MM.1S (cell line): ENCODE data around the gene TGM6.

Experiments used
- DNase-seq: peaks from one replicate; pipeline ENCODE4 v3.0.0-alpha.2; 2015
- H2AFZ ChIP-seq: fragments of 300-600 bp; sonication (generic); 2 replicates; pipeline ENCODE4 v1.6.0; 2016; ENCODE audit warnings: antibody characterized with exemption, low read length
- H3F3A ChIP-seq: fragments of 300-600 bp; sonication (generic); 2 replicates; pipeline ENCODE4 v1.6.1; 2016; ENCODE audit warnings: mild to moderate bottlenecking, antibody characterized with exemption, low read length, moderate library complexity, mixed read lengths; ENCODE audit not compliant: insufficient read depth
- H3K27ac ChIP-seq: fragments of 300-600 bp; sonication (generic); 2 replicates; pipeline ENCODE4 v1.5.1; 2016; ENCODE audit warnings: mild to moderate bottlenecking, low read length
- H3K27me3 ChIP-seq: fragments of 300-600 bp; sonication (generic); replicated peaks from 2 replicates; pipeline ENCODE4 v1.6.0; 2016; ENCODE audit warnings: low read length; ENCODE audit not compliant: insufficient read depth
- H3K36me3 ChIP-seq: fragments of 300-600 bp; sonication (generic); replicated peaks from 2 replicates; pipeline ENCODE4 v1.6.1; 2016; ENCODE audit warnings: mild to moderate bottlenecking, low read length, mixed read lengths; ENCODE audit not compliant: insufficient read depth
- H3K4me1 ChIP-seq: fragments of 300-600 bp; sonication (generic); 2 replicates; pipeline ENCODE4 v1.6.1; 2016; ENCODE audit warnings: low read length, mixed read lengths
- H3K4me2 ChIP-seq: fragments of 300-600 bp; sonication (generic); 2 replicates; pipeline ENCODE4 v1.6.0; 2016; ENCODE audit warnings: low read depth, low read length
- H3K4me3 ChIP-seq: fragments of 300-600 bp; sonication (generic); 2 replicates; pipeline ENCODE4 v1.5.1; 2016; ENCODE audit warnings: low read length, mixed read lengths
- H3K79me2 ChIP-seq: fragments of 300-600 bp; sonication (generic); 2 replicates; pipeline ENCODE4 v1.6.1; 2016; ENCODE audit warnings: mixed run types, low read length, mixed read lengths
- H3K9ac ChIP-seq: fragments of 300-600 bp; sonication (generic); 2 replicates; pipeline ENCODE4 v1.6.1; 2016; ENCODE audit warnings: low read length, mixed read lengths
- H3K9me2 ChIP-seq: fragments of 300-600 bp; sonication (generic); replicated peaks from 2 replicates; pipeline ENCODE4 v1.6.1; 2016; ENCODE audit warnings: mild to moderate bottlenecking, low read length, mixed read lengths; ENCODE audit not compliant: insufficient read depth
- H3K9me3 ChIP-seq: fragments of 300-600 bp; sonication (generic); replicated peaks from 2 replicates; pipeline ENCODE4 v1.6.1; 2016; ENCODE audit warnings: mild to moderate bottlenecking, low read length, mixed read lengths; ENCODE audit not compliant: insufficient read depth
- H4K20me1 ChIP-seq: fragments of 300-600 bp; sonication (generic); 2 replicates; pipeline ENCODE4 v1.6.1; 2016; ENCODE audit warnings: mild to moderate bottlenecking, low read length, moderate library complexity, mixed read lengths; ENCODE audit not compliant: insufficient read depth
- CTCF ChIP-seq: fragments of 300-600 bp; sonication (generic); IDR thresholded peaks from 2 replicates; pipeline ENCODE4 v1.5.1; 2016; ENCODE audit warnings: antibody characterized with exemption, low read length, mixed read lengths
- EZH2 ChIP-seq: fragments of 300-600 bp; sonication (generic); optimal IDR thresholded peaks from 2 replicates; pipeline ENCODE3; 2017; ENCODE audit warnings: low read depth, mild to moderate bottlenecking, antibody characterized with exemption, low read length, mixed read lengths
- EZH2phosphoT487 ChIP-seq: fragments of 300-600 bp; sonication (generic); IDR thresholded peaks from 2 replicates; pipeline ENCODE4 v1.6.1; 2018; ENCODE audit warnings: antibody characterized with exemption, low read length

Gene TGM6

GRCh38 chr20:2394411-2395055 is 13.8 kb downstream of the TGM6 start:
- no peak overlapping the region for H3K4me3 ChIP-seq
- no peak for DNase-seq
- H3K9me2 ChIP-seq = no peaks in the 10 kb centered on the region
- no peaks in the 10 kb centered on the region for H3K27me3 ChIP-seq
- no peaks in the 10 kb centered on the region for H3K79me2 ChIP-seq
- no peaks in the 10 kb centered on the region for H3K9me3 ChIP-seq
- no peak overlapping the region for H3K27ac ChIP-seq
- H3K4me2 ChIP-seq = no peak overlapping the region
- H2AFZ ChIP-seq = no peak overlapping the region
- H4K20me1 ChIP-seq = no peaks in the 10 kb centered on the region
- no peaks in the 10 kb centered on the region for H3K4me1 ChIP-seq
- H3K36me3 ChIP-seq = no peaks in the 10 kb centered on the region
- no peak for TF ChIP-seq EZH2
- TF ChIP-seq CTCF = no peak
- no peak for TF ChIP-seq EZH2phosphoT487
- H3F3A ChIP-seq = no peaks in the 10 kb centered on the region
- no peak overlapping the region for H3K9ac ChIP-seq

GRCh38 chr20:2395136-2395535 is 14.4 kb downstream of the TGM6 start:
- Histone ChIP-seq H3K9ac (no peak overlapping the region), H3K4me1 (no peaks in the 10 kb centered on the region), H3K79me2 (no peaks in the 10 kb centered on the region), H2AFZ (no peak overlapping the region), H3K9me3 (no peaks in the 10 kb centered on the region), H3K27me3 (no peaks in the 10 kb centered on the region), H4K20me1 (no peaks in the 10 kb centered on the region), H3F3A (no peaks in the 10 kb centered on the region), H3K9me2 (no peaks in the 10 kb centered on the region), H3K4me3 (no peak overlapping the region), H3K4me2 (no peak overlapping the region), H3K27ac (no peak overlapping the region), H3K36me3 (no peaks in the 10 kb centered on the region)
- TF ChIP-seq EZH2phosphoT487 (no peak), CTCF (no peak), EZH2 (no peak)
- no peak for DNase-seq

- Histone ChIP-seq H4K20me1 (no peaks in the 10 kb centered on the region), H2AFZ (no peak overlapping the region), H3K9ac (no peak overlapping the region), H3K27ac (no peak overlapping the region), H3K79me2 (no peaks in the 10 kb centered on the region), H3K4me1 (no peaks in the 10 kb centered on the region), H3F3A (no peaks in the 10 kb centered on the region), H3K4me2 (no peak overlapping the region), H3K9me2 (no peaks in the 10 kb centered on the region), H3K27me3 (no peaks in the 10 kb centered on the region), H3K36me3 (no peaks in the 10 kb centered on the region), H3K4me3 (no peak overlapping the region), H3K9me3 (no peaks in the 10 kb centered on the region)
- TF ChIP-seq EZH2 = no peak
- no peak for TF ChIP-seq EZH2phosphoT487
- no peak for TF ChIP-seq CTCF
- DNase-seq = no peak
These were observed 15.6 kb downstream of the TGM6 start for GRCh38 chr20:2396241-2396814.
